ENCODE data around the gene NEUROD1. TPM values are rescaled to one million over a fixed set of nuclear protein-coding genes. Genes with fewer than 3 reads are reported as not detected.

NEUROD1 gene
- total and polyA plus RNA-seq, 9 of the 15 experiments (the other 6 are each of a cell fraction or from before 2014, with no cell fraction given) = not detected

- TF ChIP-seq GABPB1 (CRISPR knock-in tag; IDR thresholded peaks at IDR 0.05) (no peak), ZNF764 (CRISPR knock-in tag; IDR thresholded peaks at IDR 0.05; ENCODE audit: low read depth) (no peak), ZNF444 (CRISPR knock-in tag; IDR thresholded peaks at IDR 0.05) (no peak)
These were observed 23.6 kb downstream of the NEUROD1 start, which contains the start of gene CERKL (continued) for GRCh38 chr2:181656450-181657291.

- ChIA-PET POLR2A (no interaction called here), CTCF (ENCODE audit: low intra/inter-chr PET ratio) (no interaction called here)
- H3K36me3 ChIP-seq (ENCODE audit: control insufficient read depth, insufficient read depth, low read length) = no peaks in the 10 kb centered on the region
- no TSS peak for BruUV-seq (replicated peaks)
- in situ Hi-C loops (cut with MboI) = no loop called here
- no peaks in the 10 kb centered on the region for H3K9me1 ChIP-seq (ENCODE audit: control insufficient read depth, insufficient read depth, low read length)
- 0% methylated on average over 7 of the region's 7 CpGs for WGBS (ENCODE audit: insufficient coverage, low coverage, missing lambda C conversion rate)
- no peaks in the 10 kb centered on the region for H4K20me1 ChIP-seq (replicated peaks; ENCODE audit: control insufficient read depth, insufficient read depth, low read length)
- DNase-seq (ENCODE audit: extremely low read depth in 1 of 4, low spot score in 3 of 4) (no peak), FAIRE-seq (no peak), ATAC-seq (no peak)
- no peaks in the 10 kb centered on the region for H3K9me3 ChIP-seq (replicated peaks; ENCODE audit: control insufficient read depth, insufficient read depth, low read depth, low read length)
- H3K9ac ChIP-seq (ENCODE audit: insufficient read depth in 1 of 2, low read depth in 2 of 2, low read length in 2 of 2) = no peak overlapping the region
- no peak overlapping the region for H3K4me3 ChIP-seq
- no peak overlapping the region for H2AFZ ChIP-seq (ENCODE audit: low read depth, low read length)
- TF ChIP-seq, protein P1, sequence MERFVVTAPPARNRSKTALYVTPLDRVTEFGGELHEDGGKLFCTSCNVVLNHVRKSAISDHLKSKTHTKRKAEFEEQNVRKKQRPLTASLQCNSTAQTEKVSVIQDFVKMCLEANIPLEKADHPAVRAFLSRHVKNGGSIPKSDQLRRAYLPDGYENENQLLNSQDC (CRISPR knock-in tag; IDR thresholded peaks at IDR 0.05) = no peak
- TF ChIP-seq ARID2 (IDR thresholded peaks at IDR 0.05) (no peak), ZNF146 (CRISPR knock-in tag; IDR thresholded peaks at IDR 0.05; ENCODE audit: unreplicated experiment) (no peak), MEF2A (IDR thresholded peaks at IDR 0.05; ENCODE audit: control insufficient read depth, low read depth, low read length) (no peak), HIVEP1 (CRISPR knock-in tag; IDR thresholded peaks at IDR 0.05) (no peak), ZNF695 (CRISPR knock-in tag; IDR thresholded peaks at IDR 0.05) (no peak), HDGF (IDR thresholded peaks at IDR 0.05) (no peak), TRIM25 (IDR thresholded peaks at IDR 0.05; ENCODE audit: borderline replicate concordance) (no peak), ZBTB8A (IDR thresholded peaks at IDR 0.05; ENCODE audit: partially characterized antibody) (no peak), EWSR1 (IDR thresholded peaks at IDR 0.05; ENCODE audit: borderline replicate concordance, low read depth, partially characterized antibody) (no peak), GATA2 (CRISPR knock-in tag; IDR thresholded peaks at IDR 0.05) (no peak), TGIF2 (CRISPR knock-in tag; IDR thresholded peaks at IDR 0.05) (no peak), PRMT5 (CRISPR knock-in tag; IDR thresholded peaks at IDR 0.05) (no peak)
- TF ChIP-seq, protein P2, sequence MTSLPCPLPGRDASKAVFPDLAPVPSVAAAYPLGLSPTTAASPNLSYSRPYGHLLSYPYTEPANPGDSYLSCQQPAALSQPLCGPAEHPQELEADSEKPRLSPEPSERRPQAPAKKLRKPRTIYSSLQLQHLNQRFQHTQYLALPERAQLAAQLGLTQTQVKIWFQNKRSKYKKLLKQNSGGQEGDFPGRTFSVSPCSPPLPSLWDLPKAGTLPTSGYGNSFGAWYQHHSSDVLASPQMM (CRISPR knock-in tag; IDR thresholded peaks at IDR 0.05) = no peak
- H3K79me2 ChIP-seq (ENCODE audit: control insufficient read depth, insufficient read depth, low read length) = no peaks in the 10 kb centered on the region
- no peak overlapping the region for H3K4me2 ChIP-seq (ENCODE audit: insufficient read depth, low read length)
- H3K27ac ChIP-seq (ENCODE audit: extremely low read depth, low read depth, low read length) = no peak overlapping the region
- intact Hi-C loops (cut with micrococcal nuclease) = no loop called here
- peaks cover 0 to 10% of the 10 kb centered on the region in 2 experiments; a peak in 2 of 5 replicates for H3K27me3 ChIP-seq (ENCODE audit: control insufficient read depth in 2 of 2, insufficient read depth in 2 of 2, low read length in 2 of 2)
- H3K4me1 ChIP-seq (replicated peaks in 1 of 2; ENCODE audit: control insufficient read depth in 2 of 2, insufficient read depth in 2 of 2, low read length in 2 of 2) = peaks cover 0 to 8% of the 10 kb centered on the region in 2 experiments; a peak in 1 of 5 replicates
These were observed 24.8 kb downstream of the NEUROD1 start for GRCh38 chr2:181655519-181655918.
